Ascending aorta (tissue), 2 donors: ENCODE data around the gene SREBF1. TPM values are rescaled to one million over a fixed set of nuclear protein-coding genes. Genes with fewer than 3 reads are reported as not detected.

Experiments
- DNase-seq, 2 donors: peaks; one replicate each; pipeline ENCODE4 v3.0.0-alpha.2; 2019; ENCODE audit warnings: low spot score in 2 of 2
- H3K27ac ChIP-seq, 2 donors: fragments of 200-600 bp; sonication (generic); one replicate each; pipeline ENCODE4 v1.5.1; 2016 to 2017; ENCODE audit warnings: mild to moderate bottlenecking in 1 of 2
- H3K27me3 ChIP-seq: fragments of 200-600 bp; sonication (generic); one replicate; pipeline ENCODE4 v1.5.1; 2017
- H3K36me3 ChIP-seq, 2 donors: fragments of 200-600 bp; sonication (generic); one replicate each; pipeline ENCODE4 v1.5.1; 2016
- H3K4me1 ChIP-seq, 2 donors: fragments of 200-600 bp; sonication (generic); one replicate each; pipeline ENCODE4 v1.5.1; 2016 to 2017; ENCODE audit warnings: mild to moderate bottlenecking in 1 of 2
- H3K4me3 ChIP-seq, 2 donors: fragments of 200-600 bp; sonication (generic); one replicate each; pipeline ENCODE4 v1.5.1; 2016 to 2017; ENCODE audit warnings: mild to moderate bottlenecking in 1 of 2
- H3K9me3 ChIP-seq, 2 donors: fragments of 200-600 bp; sonication (generic); one replicate each; pipeline ENCODE4 v1.5.1; 2016
- CTCF ChIP-seq, 3 experiments: fragments of 200-600 bp in 2 of 3; fragments of 450-650 bp in 1 of 3; sonication (generic) in 2 of 3; IDR thresholded peaks; one replicate each; pipeline ENCODE4 v1.5.1; 2016 to 2019; ENCODE audit warnings: antibody characterized with exemption in 3 of 3, mild to moderate bottlenecking in 1 of 3, moderate library complexity in 1 of 3
- intact Hi-C: fragments of 100-400 bp; cut with DNase I; formaldehyde crosslinking; loops from one replicate; pipeline ENCODE4 v1.15.1; 2023
- total RNA-seq: library from RNA; depleted of rRNA; stranded (reverse); fragments of >200 nt; gene quantifications from one replicate; pipeline ENCODE4 v1.1.0, GENCODE V29; 2016

Gene SREBF1
- total RNA-seq, 1 donor from 2014 or later = 141 TPM

GRCh38 chr17:17872547-17873345 lies 36.0 kb upstream of the SREBF1 start:
- no peak overlapping the region for H3K27ac ChIP-seq
- intact Hi-C loops = no loop called here

GRCh38 chr17:17871913-17872312 lies 35.1 kb upstream of the SREBF1 start:
- no peaks in the 10 kb centered on the region for H3K9me3 ChIP-seq
- no peak overlapping the region for H3K27ac ChIP-seq
- H3K36me3 ChIP-seq = peaks cover 17 to 18% of the 10 kb centered on the region in 2 donors
- no peak for DNase-seq
- H3K4me1 ChIP-seq = peaks cover 6 to 12% of the 10 kb centered on the region in 2 donors
- intact Hi-C loops = no loop called here
- H3K27me3 ChIP-seq = no peaks in the 10 kb centered on the region
- H3K4me3 ChIP-seq = no peak overlapping the region
- no peak for TF ChIP-seq CTCF (IDR thresholded peaks at IDR 0.05)

More at GRCh38 chr17:17872547-17873345, 36.0 kb upstream of the SREBF1 start:
- no peaks in the 10 kb centered on the region for H3K27me3 ChIP-seq
- peaks cover 9 to 10% of the 10 kb centered on the region in 2 donors for H3K36me3 ChIP-seq
- no peaks in the 10 kb centered on the region for H3K9me3 ChIP-seq
- no peak for TF ChIP-seq CTCF (IDR thresholded peaks at IDR 0.05)
- H3K4me3 ChIP-seq = no peak overlapping the region
- peaks cover 9 to 17% of the 10 kb centered on the region in 2 donors for H3K4me1 ChIP-seq
- DNase-seq = no peak

GRCh38 chr17:17870247-17870646 lies 33.5 kb upstream of the SREBF1 start:
- no peaks in the 10 kb centered on the region for H3K27me3 ChIP-seq
- H3K4me1 ChIP-seq = no peaks in the 10 kb centered on the region
- no peak overlapping the region for H3K27ac ChIP-seq
- intact Hi-C loops = no loop called here
- no peak for TF ChIP-seq CTCF (IDR thresholded peaks at IDR 0.05)
- no peaks in the 10 kb centered on the region for H3K9me3 ChIP-seq
- no peak overlapping the region for H3K4me3 ChIP-seq
- H3K36me3 ChIP-seq = peaks cover 18 to 27% of the 10 kb centered on the region in 2 donors
- DNase-seq = no peak

GRCh38 chr17:17868641-17869522 lies 32.1 kb upstream of the SREBF1 start:
- Histone ChIP-seq H3K9me3 (no peaks in the 10 kb centered on the region), H3K36me3 (peaks cover 18 to 29% of the 10 kb centered on the region in 2 donors), H3K27ac (no peak overlapping the region), H3K27me3 (no peaks in the 10 kb centered on the region), H3K4me3 (no peak overlapping the region), H3K4me1 (no peaks in the 10 kb centered on the region)
- no peak for TF ChIP-seq CTCF (IDR thresholded peaks at IDR 0.05)
- DNase-seq = no peak
- intact Hi-C loops = no loop called here

GRCh38 chr17:17866897-17867296 lies 30.1 kb upstream of the SREBF1 start:
- no peaks in the 10 kb centered on the region for H3K9me3 ChIP-seq
- intact Hi-C loops = no loop called here
- no peaks in the 10 kb centered on the region for H3K4me1 ChIP-seq
- no peak for DNase-seq
- H3K4me3 ChIP-seq = no peak overlapping the region
- no peak for TF ChIP-seq CTCF (IDR thresholded peaks at IDR 0.05)
- no peaks in the 10 kb centered on the region for H3K27me3 ChIP-seq
- no peak overlapping the region for H3K27ac ChIP-seq
- peaks cover 21 to 40% of the 10 kb centered on the region in 2 donors for H3K36me3 ChIP-seq
